NB4 (cell line): ENCODE results near the gene GPC5.

Experiments
- POLR2A ChIP-seq: IDR thresholded peaks from 2 replicates; pipeline ENCODE4 v1.6.1; 2011; ENCODE audit warnings: mild to moderate bottlenecking; ENCODE audit not compliant: insufficient read length; ENCODE audit errors: extremely low read depth
- TF ChIP-seq, protein P1 (sequence below): IDR thresholded peaks from one replicate; pipeline ENCODE4 v1.5.1; 2012; ENCODE audit warnings: low read depth, low read length

DNA sequence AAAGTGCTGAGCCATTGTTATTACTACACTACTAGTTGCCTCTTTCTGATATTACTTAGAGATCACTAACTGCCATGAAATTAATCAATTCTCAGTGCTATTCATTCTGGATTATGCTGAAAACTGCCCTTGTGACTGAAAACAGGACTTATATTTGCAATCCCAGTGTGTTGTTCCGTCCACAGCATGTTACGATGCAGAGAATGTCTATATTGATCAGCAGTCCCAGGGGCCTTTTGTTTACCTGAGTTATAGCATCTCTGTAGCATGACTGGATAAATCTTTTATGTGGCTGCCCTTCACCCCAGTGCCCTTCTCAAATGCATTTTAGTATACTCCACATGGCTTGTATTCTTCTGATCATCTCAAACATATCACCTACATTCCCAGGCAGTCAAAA is 251.0 kb downstream of the GPC5 start:
- TF ChIP-seq, protein P1, sequence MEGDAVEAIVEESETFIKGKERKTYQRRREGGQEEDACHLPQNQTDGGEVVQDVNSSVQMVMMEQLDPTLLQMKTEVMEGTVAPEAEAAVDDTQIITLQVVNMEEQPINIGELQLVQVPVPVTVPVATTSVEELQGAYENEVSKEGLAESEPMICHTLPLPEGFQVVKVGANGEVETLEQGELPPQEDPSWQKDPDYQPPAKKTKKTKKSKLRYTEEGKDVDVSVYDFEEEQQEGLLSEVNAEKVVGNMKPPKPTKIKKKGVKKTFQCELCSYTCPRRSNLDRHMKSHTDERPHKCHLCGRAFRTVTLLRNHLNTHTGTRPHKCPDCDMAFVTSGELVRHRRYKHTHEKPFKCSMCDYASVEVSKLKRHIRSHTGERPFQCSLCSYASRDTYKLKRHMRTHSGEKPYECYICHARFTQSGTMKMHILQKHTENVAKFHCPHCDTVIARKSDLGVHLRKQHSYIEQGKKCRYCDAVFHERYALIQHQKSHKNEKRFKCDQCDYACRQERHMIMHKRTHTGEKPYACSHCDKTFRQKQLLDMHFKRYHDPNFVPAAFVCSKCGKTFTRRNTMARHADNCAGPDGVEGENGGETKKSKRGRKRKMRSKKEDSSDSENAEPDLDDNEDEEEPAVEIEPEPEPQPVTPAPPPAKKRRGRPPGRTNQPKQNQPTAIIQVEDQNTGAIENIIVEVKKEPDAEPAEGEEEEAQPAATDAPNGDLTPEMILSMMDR = no peak
- TF ChIP-seq POLR2A = no peak
